AG20443 (cell line): ENCODE data around the gene GRIN2D.

Experiments
- DNase-seq: peaks from one replicate; pipeline ENCODE4 v3.0.0; 2012; ENCODE audit warnings: low spot score, mixed read lengths

The GRIN2D gene

DNA sequence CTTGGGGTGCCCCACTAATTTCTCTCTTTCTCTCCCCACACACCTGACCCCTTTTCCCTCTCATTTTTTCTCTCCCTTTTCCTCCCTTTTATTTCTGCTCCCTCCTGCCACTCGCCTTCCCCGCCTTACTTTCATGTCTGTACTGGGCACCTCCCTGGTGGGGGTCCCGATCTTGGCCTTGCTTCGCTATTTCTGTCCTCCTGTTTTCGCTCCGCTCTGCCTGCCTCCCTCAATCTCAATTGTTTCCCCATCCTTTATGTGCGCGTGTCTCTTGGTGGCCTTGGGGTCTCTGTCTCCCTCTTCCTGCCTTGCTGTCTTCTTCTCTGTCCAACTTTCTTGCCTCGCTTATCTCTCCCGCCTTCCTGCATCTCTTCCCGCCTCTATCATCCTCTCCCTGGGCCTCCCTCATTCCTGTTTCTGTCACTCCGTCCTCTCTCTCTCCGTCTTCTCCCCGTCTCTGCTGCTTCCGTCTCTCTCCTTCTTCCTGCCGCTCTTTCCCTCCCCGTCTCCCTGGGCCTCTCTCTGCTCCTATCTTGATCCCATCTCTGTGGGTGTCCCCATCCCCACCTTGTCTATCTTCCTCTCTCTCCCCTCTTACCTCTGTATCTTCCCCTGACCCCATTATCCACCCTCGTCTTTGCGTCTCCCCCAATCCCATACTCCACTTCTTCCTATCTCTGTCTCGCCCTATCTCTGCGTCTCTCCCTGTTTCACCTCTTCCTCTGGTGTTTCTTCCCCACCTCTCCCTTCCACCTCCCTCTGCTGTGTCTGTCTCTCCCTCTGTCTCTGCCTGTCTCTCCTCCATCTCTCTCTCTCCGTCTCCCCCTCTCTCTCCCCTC, 4.0 kb downstream of the GRIN2D start:
- DNase-seq, result no peak

DNA sequence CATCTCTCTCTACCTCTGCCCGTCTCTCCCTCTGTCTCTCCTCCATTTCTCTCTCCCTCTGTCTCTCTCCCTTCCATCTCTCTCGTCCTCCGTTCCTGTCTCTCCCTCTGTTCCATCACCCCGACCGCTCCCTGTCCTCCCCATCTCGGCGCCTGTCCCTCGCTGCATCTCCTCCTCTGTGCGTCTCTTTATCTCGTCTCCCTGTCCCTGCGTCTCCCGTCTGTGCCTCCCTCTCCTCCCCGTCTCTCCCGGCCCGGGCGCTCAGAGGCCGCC, 4.6 kb downstream of the GRIN2D start:
- DNase-seq, result no peak

DNA sequence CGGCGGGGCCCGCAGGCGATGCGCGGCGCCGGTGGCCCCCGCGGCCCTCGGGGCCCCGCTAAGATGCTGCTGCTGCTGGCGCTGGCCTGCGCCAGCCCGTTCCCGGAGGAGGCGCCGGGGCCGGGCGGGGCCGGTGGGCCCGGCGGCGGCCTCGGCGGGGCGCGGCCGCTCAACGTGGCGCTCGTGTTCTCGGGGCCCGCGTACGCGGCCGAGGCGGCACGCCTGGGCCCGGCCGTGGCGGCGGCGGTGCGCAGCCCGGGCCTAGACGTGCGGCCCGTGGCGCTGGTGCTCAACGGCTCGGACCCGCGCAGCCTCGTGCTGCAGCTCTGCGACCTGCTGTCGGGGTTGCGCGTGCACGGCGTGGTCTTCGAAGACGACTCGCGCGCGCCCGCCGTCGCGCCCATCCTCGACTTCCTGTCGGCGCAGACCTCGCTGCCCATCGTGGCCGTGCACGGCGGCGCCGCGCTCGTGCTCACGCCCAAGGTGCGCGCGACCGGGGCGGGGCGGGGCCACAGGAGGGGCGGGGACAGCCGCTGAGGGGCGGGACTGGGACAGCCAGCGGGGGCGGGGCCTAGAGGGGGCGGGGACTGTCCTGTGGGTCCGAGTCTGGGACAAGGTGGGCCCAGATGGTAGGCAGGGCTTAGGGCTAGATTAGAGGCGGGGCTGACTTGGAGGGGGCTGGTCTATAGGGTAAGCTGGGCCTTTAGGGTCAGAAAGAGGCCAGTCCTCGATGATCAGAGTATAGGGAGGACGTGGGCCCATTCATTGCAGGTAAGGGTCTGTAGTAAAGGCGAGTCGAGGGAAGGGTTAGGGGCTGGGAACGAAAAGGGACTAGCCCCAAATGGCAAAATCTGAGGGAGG, 5.1 kb downstream of the GRIN2D start:
- peak; percentile 92 for DNase-seq

DNA sequence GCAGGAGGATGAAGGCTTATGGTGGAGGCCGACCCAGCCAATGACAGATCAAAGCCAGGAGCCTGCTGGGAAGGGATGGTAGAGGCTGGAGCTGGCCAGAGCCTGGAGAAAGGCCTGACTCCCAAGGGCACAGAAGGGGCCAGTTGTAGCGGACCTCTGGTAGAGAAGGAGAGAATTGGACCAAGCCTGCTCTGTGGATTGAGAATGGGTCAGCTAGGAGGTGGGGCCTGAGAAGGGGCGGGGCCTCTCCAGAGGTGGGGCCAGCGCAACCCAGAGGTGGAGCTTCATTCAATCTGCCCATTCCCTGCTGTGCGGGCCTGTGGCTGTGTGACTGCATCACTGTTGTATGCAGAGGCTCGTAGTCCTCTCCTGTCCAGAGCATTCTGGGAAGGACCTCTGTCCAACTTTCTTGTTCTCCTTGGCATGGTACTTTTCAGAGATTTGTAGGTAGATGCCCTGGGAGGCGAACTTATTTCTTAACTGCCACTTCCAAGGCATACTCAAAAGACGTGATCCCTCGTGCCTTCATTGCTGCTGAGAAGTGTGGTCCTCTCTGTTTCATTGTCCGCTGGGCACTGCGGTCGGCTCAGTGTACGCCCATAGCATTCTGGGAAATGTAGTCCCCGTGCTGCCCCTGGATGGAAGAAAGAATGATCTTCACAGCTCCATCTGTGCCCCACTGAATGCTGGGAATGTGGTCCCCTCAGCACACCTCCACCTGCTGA, 6.7 kb downstream of the GRIN2D start:
- peak; percentile 92 for DNase-seq

DNA sequence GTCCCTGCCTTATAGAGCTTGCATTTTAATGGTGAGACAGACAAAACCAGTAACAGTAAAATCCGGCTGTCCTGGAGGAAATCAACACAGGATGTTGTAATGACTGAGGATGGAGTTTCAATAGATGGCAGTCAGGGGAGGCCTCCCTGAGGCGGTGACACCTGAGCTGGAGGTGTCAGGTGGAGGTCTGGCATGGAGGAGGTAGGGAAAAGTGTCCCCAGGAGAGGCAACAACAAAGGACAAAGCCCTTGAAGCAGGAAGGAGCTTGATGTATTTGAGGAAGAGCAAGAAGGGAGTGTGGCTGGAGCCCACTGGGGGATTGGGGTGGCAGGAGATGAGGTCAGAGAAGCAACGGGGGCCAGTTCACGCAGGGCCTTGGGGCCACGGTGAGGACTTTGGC, 7.8 kb downstream of the GRIN2D start:
- no peak for DNase-seq

DNA sequence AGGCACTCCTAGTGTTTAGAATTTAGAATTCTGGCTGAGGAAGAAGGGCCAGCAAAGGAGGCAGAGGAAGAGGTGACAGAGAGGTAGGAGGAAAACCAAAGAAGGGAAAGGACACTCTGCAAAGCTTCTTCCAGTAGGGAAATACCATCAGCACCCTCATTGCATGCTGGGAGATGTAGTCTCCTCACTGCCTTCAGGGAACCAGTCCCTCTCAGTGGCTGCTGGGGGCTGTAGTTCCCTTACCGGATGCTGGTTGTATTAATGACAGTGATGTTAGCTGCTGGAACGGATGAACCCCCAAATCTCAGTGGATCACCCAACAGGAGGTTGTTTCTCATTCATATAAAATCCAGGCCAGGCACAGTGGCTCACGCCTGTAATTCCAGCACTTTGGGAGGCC, 10.1 kb downstream of the GRIN2D start:
- DNase-seq, result peak; percentile 58

DNA sequence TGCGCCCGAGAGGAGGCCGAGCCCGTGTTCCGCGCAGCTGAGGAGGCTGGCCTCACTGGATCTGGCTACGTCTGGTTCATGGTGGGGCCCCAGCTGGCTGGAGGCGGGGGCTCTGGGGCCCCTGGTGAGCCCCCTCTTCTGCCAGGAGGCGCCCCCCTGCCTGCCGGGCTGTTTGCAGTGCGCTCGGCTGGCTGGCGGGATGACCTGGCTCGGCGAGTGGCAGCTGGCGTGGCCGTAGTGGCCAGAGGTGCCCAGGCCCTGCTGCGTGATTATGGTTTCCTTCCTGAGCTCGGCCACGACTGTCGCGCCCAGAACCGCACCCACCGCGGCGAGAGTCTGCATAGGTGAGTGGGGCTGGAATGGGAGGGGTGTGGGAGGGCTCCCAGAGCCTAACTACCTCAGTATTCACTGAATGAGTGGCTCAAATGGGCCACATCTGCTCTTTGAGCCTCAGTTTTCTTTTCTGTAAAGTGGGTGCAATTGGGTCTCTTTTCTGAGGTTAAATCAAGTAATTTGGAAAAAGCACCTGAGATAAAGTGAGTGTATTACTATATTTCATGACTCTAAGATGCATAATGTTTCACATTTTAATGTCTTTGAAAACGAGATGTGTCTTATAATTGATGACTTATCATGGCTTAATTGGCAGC, 11.7 kb downstream of the GRIN2D start:
- DNase-seq, result no peak

DNA sequence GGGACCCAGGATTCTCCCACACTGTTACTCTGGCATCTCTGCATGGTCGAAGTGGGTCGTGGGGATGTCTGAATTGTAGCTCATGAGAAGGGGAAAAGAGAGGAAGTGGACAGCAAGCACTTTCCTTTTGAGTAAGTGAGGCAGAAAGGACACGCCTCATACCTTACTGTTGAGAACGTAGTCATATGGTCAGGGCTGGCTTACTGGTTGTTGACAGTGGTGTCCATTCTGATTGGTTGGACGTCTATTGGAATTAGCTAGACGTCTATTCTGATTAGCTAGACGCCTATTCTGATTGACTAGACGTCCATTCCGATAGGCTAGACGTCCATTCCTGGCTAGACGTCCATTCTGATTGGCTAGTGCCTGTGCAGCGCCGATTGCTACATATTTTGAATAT, 12.4 kb downstream of the GRIN2D start:
- DNase-seq, result no peak

DNA sequence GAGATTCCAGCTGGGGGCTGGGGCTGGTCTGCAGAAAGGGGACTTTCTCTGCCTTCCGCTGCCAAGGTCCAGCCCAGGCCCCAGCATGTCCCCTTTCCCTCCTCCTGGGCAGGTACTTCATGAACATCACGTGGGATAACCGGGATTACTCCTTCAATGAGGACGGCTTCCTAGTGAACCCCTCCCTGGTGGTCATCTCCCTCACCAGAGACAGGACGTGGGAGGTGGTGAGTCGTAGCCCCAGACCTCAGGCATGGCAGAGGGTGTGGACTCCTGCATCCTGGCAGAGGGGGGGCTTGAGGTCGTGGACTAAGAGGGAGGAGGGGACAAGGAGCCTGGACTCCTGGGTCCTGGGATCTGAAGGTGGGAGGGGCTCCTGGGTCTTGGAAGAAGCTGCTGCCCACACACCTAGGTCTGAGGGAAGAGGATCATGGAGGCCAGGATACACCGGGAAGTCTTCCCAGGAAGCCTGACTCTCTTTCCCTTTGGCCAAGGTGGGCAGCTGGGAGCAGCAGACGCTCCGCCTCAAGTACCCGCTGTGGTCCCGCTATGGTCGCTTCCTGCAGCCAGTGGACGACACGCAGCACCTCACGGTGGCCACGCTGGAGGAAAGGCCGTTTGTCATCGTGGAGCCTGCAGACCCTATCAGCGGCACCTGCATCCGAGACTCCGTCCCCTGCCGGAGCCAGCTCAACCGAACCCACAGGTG, 20.6 kb downstream of the GRIN2D start:
- DNase-seq, result peak; percentile 49

DNA sequence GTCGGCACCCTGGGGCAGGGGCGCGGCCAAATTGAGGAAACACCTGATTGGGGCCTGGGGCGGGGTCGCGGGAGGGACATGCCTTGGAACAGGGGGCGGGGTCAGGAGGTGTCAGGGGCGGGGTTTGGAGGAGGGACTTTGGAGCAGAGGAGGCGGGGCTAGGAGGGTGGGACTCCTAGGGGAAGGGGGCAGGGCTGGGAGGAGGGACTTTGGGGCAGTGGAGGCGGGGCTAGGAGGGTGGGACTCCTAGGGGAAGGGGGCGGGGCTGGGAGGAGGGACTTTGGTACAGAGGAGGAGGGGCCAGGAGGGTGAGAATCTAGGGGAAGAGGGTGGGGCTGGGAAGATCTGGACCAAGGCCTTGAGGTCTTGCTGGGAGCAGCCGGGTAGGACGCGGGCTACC, 21.9 kb downstream of the GRIN2D start:
- DNase-seq, result peak; percentile 54

DNA sequence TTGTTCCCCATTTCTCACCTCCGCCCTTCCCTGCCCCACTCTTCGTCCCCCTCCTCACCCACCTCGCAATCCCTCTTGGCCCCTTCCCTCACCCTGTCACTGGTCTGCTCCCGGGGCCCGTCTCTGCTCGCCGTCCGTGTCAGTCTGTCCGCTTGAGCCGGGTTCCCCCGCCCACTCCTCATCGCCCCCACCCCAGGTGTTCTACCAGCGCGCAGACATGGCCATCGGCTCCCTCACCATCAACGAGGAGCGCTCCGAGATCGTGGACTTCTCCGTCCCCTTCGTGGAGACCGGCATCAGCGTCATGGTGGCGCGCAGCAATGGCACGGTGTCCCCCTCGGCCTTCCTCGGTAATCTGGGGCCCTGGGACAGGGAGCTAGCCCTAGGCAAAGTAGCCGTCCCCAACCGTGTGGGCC, 22.3 kb downstream of the GRIN2D start:
- no peak for DNase-seq

DNA sequence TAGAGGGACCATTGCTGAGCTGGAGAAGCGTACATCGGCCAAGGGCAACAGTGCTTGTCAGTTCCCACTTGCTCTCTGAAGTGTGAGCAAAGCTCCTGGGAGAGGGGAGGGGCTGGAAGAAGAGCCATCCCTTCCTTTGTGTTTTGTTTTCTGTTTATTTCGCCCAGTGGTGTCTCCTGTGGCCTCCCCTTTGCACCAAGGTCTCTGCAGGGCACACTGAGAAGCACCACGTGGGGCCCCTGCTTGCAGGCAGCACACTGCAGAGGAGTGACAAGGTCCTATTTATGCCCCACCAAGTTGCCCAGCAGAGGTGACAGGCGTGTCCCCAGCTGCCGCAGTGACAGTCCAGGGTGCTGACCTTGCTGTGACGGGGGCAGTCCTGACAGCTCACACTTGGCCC, 24.0 kb downstream of the GRIN2D start:
- no peak for DNase-seq

DNA sequence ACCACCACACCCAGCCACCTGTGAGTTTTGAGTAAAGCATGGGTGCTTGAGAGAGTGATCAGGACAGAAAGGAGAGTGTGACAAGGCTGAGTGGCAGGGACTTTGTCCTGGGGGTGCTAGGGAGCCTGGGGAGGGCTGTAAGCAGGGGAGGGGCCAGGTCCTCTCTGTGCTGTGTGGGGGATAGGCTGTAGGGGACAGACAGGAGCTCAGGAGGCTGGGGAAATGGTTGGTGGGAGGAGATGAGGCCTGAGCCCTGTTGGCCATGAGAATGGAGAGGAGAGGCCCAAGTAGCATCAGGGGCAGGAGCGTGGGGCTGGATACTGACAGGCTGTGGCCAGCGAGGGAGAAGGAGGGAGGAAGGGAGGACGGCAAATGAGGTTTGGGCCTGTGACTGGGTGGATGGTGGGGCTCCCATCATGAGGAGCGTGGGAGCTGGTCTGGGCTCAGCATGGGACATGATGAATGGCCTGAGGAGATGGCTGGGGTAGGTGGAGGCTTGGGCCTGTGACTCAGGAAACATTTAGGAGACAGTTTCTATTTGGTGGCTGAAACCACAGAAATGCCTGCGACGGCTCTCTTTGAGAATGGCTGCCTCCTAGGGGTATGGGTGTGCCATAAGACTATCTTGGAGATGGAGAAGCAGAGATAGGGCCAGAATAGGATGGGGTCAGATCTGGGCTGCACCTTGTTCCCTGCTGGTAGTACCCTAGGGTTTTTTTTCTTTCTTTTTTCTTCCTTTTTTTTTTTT, 25.0 kb downstream of the GRIN2D start:
- peak; percentile 63 for DNase-seq

DNA sequence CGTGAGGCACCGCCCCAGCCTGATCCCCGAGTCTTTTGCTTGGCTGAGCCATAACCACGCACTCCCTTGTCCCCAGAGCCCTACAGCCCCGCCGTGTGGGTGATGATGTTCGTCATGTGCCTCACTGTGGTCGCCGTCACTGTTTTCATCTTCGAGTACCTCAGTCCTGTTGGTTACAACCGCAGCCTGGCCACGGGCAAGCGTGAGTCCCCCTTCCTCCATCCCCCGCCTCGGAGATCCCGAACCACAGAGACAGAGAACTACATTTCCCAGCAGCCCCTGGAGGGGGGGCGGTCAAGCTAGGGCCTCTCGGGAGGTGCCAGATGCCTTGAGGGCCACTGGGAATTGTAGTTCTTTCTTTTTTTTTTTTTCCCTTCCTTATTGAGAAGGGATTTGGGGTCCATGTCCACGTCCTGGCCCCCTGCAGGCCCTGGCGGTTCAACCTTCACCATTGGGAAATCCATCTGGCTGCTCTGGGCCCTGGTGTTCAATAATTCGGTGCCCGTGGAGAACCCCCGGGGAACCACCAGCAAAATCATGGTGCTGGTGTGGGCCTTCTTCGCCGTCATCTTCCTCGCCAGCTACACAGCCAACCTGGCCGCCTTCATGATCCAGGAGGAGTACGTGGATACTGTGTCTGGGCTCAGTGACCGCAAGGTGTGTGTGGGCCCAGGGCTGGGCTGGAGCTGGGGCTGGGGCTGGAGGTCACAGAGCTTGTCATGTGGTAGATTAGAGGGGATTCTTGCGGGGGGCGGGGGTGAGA, 25.9 kb downstream of the GRIN2D start:
- peak; percentile 58 for DNase-seq

DNA sequence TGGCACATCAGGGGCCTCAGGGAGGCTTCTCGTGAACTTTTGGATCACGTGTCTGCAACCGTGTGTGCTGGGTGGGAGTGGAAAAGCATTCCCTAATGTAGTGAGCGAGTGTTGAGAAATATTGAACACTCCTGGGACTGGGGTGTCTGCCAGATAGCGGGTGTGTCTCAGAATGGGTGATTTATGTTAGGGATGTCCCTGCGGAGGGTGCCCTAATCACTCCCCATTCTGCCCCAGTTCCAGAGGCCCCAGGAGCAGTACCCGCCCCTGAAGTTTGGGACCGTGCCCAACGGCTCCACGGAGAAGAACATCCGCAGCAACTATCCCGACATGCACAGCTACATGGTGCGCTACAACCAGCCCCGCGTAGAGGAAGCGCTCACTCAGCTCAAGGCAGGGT, 28.1 kb downstream of the GRIN2D start:
- DNase-seq, result no peak

DNA sequence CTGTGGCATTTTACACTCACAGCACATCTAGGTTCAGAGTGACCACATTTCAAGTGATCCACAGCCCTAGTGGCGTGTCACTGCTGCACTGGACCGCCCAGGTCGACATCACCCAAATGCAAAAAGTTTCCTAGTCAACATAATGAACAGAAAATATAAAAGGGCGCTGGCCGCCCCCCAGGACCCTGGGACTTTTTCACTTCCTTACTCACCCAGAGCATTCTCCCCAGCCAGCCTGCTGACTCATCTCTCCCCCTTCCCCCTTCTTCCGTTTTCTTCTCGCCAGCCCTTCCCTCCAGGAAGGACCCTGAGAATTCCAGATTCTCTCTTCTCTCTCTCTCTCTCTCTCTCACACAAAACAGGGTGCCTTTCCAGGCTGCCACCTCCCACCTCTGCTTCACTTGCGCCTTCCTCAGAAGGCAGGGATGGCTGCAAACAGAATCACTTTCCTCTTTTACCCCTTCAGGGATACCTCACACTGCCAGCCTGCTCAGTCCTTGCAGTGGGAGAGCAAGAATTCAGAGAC, 31.3 kb downstream of the GRIN2D start:
- DNase-seq, result peak; percentile 61

DNA sequence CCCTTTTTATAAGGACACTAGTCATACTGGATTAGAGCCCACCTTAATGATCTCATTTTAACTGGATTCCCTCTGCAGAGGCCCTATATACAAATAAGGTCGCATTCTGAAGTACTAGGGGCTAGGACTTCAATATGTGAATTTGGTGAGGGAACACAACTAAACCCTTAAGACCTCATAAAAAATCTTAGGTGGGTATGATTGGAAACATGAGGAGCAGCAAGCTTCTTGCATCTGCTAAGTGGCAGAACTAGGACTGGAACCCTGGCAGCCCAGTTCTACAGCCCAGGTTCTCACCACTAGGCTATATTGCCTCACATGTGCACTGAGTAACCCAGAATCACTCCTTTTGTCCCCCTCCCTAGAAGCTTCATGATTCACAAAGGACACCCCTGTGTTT, 35.2 kb downstream of the GRIN2D start:
- no peak for DNase-seq

DNA sequence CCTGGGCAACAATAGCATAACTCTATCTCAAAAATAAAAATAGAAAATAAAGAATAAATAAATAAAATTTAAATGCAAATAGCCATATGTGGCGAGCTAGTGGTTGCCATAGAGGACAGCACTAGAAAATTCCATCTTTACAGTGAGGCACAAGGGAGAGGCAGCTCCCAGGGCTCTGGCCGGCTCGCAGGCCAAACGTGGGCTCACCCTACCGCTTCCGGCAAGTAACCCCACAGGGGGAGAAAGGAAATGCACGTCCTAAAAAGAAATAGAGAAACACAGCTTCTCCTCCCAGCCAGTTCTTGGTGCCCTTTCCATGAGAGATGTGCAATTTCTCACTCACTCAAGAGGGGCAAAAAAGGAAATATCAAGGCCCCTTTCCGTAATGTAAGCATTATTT, 39.9 kb downstream of the GRIN2D start:
- DNase-seq, result no peak

DNA sequence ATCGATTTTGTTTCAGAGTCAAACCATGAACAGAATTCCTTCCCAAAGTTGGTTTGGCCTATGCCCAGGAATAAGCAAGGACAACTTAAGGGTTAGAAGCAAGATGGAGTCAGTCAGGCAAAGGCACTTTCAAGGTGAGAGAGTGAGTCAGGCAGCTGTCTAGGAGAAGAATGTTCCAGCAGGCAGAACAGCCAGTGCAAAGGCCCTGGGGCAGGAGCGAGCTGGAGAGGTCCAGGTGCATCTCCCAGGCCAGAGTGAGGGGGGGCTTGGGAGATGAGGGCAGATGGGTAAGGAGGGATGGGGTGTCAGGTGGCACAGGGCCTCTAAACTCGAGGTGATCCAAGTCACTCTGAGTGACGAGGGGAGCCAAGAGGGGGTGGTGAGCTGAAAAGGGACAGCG, 43.1 kb downstream of the GRIN2D start:
- no peak for DNase-seq
